NCI-H82 treated with DMSO at 0.1 percent for 48 hours (cell line): ENCODE results near the gene TBXT.
"Not testable (repeated sequence)": the region's sequence is repeated elsewhere in the genome, so short reads cannot be mapped to it uniquely, and the experiment has no call there.

Experiments used
- DNase-seq: peaks from one replicate; lab custom pipeline; 2025; ENCODE audit not compliant: unreplicated experiment; lab: John Stamatoyannopoulos, UW

TBXT gene

GRCh38 chr6:166172546-166172945 lies 4.9 kb upstream of the TBXT start:
- no peak for DNase-seq

DNA sequence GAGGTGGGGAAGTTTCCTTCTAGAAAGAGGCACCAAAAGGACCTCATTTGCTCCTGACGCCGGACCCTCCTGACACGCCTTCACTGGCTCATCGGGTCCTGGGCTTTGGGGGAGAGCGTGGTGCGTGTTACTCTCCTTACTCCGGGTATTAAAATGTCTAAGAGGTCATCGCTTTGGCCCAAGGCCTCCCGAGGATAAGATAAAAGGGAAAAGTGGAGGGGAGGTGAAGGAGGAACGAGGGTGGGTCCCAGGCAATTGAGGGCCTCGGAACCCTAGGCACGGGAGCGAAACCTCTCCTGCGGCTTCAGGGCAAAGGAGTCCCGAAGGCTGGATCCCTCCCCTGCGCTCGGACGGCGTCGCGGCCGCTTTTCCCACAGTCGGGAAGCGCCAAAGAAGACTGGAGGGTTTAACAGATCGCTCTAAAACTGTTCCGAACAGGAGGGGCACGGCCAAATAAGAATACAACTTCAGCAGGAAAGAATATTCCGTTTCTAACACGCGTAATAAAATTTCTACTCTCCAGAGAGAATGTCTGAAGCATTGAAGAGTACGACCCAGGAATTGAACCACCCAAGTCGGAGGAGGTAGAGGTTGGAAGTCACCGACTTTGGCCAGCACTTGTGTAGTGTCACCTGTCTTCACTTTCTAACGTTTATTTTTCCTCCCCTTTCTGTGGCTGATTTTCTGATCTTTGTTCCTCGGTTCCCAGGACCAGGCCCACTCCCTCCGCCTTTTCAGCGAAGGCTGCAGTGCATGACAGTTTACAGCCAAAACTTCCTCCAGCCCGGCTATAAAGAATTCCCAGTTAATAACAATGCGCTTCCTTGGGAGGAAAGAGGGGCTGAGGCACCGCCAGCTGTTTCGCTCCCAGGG lies 2.1 kb upstream of the TBXT start:
- no peak for DNase-seq

- no peak for DNase-seq
These were observed 1.2 kb upstream of the TBXT start for GRCh38 chr6:166168616-166169548.

- no peak for DNase-seq
These were observed 356 bp downstream of the TBXT start for GRCh38 chr6:166167258-166167731.

GRCh38 chr6:166166314-166167257 lies 1.1 kb downstream of the TBXT start:
- no peak for DNase-seq

- no peak for DNase-seq
These were observed 1.9 kb downstream of the TBXT start for GRCh38 chr6:166165558-166166313.

DNA sequence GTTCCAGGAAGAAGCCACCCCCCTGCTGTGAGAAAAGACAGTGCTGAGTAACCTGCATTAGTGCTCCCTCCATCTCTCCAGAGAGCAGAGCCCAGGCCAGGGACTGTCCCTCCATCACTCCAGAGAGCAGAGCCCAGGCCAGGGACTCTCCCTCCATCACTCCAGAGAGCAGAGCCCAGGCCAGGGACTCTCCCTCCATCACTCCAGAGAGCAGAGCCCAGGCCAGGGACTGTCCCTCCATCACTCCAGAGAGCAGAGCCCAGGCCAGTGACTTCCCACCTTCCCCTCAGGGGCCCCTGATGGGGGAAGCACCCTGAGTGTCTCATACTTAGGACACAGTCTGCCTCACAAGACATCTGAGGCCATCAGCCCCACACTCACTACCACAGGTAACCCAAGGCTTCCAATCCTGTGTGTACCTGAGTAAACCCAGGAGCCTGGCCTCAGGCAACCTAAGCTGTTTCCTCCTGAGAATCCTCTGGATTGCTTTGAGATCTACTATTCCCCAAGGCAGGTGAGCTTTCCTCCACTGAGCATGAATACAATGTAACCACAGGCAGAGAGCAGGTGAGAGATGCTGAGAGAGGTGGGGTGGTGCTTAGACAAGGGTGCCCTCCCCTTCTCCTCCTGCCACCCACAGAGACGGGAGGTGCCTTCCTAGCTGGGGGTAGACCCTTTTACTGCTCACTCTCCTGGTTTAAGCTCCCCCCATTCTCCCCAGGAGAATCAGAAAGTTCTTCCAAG lies 4.9 kb downstream of the TBXT start:
- DNase-seq, result no peak

GRCh38 chr6:166157930-166158617 lies 9.6 kb downstream of the TBXT start:
- DNase-seq, result no peak

- DNase-seq, result no peak
These were observed 10.7 kb downstream of the TBXT start for GRCh38 chr6:166156942-166157341.

GRCh38 chr6:166153966-166154365 lies 13.7 kb downstream of the TBXT start:
- no peak for DNase-seq

DNA sequence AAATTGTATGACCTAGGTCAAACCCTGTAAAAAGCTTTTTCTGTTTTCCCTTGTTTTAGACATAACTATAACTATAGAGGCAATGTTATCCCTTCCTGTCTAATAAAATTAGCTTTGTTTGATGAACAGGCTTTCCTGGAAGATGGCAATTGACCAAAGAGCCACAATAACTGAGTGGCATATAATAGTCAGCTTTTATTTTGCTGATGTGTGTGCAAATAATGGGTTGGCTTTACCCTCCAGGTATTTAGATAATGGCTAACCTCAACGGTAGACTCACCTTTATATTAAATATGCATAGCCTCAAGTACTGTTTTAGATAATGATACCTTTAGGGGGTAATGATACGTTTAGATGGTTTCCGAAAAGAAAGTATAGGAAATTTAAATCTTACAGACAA lies 15.0 kb downstream of the TBXT start:
- DNase-seq, result no peak

GRCh38 chr6:166151798-166152197 lies 15.9 kb downstream of the TBXT start:
- no peak for DNase-seq

GRCh38 chr6:166145751-166146150 lies 21.9 kb downstream of the TBXT start:
- DNase-seq, result no peak

GRCh38 chr6:166143011-166143410 lies 24.6 kb downstream of the TBXT start:
- no peak for DNase-seq

- no peak for DNase-seq
These were observed 39.8 kb downstream of the TBXT start for GRCh38 chr6:166127624-166128472.

GRCh38 chr6:166123115-166123514 lies 44.5 kb downstream of the TBXT start:
- not testable (repeated sequence) for DNase-seq

- DNase-seq, result no peak
These were observed 45.9 kb downstream of the TBXT start for GRCh38 chr6:166121726-166122125.
